Subcutaneous adipose tissue (tissue), 4 donors: ENCODE measurements around the gene ASPA. TPM values are rescaled to one million over a fixed set of nuclear protein-coding genes. Genes with fewer than 3 reads are reported as not detected.

Experiments used
- total RNA-seq, 4 donors: library from RNA; depleted of rRNA; stranded (reverse); fragments of >200 nt; gene quantifications; one replicate each; pipeline ENCODE4 v1.1.0, GENCODE V29; 2016
- TF ChIP-seq, protein P1 (sequence below): fragments of 450-650 bp; IDR thresholded peaks from one replicate; pipeline ENCODE4 v1.5.1; 2016; ENCODE audit warnings: low read depth, mild to moderate bottlenecking, control low read depth, antibody characterized with exemption, moderate library complexity

ASPA gene
- total RNA-seq, 4 donors from 2014 or later, result 3.4 to 6.6 (median 5.6) TPM

DNA sequence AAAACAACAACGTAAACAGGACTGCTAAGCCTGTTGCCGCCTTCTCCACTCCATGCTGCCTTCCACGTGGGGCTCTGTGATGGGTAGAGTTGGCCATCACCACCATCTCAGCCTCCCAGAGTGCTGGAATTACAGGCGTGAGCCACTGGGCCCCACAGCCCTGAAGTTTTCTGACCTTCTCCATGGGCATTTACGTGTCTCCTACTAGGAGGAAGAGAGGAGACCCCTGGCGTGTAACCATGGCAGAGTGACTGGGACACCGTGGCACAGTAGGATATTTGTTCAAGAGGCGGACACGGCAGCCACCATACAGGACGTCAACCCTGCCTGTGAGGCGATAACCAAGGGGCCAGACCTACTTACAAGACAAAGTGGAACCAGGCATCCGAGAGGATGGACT, 50.7 kb downstream of the ASPA start:
- TF ChIP-seq, protein P1, sequence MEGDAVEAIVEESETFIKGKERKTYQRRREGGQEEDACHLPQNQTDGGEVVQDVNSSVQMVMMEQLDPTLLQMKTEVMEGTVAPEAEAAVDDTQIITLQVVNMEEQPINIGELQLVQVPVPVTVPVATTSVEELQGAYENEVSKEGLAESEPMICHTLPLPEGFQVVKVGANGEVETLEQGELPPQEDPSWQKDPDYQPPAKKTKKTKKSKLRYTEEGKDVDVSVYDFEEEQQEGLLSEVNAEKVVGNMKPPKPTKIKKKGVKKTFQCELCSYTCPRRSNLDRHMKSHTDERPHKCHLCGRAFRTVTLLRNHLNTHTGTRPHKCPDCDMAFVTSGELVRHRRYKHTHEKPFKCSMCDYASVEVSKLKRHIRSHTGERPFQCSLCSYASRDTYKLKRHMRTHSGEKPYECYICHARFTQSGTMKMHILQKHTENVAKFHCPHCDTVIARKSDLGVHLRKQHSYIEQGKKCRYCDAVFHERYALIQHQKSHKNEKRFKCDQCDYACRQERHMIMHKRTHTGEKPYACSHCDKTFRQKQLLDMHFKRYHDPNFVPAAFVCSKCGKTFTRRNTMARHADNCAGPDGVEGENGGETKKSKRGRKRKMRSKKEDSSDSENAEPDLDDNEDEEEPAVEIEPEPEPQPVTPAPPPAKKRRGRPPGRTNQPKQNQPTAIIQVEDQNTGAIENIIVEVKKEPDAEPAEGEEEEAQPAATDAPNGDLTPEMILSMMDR, result no peak

DNA sequence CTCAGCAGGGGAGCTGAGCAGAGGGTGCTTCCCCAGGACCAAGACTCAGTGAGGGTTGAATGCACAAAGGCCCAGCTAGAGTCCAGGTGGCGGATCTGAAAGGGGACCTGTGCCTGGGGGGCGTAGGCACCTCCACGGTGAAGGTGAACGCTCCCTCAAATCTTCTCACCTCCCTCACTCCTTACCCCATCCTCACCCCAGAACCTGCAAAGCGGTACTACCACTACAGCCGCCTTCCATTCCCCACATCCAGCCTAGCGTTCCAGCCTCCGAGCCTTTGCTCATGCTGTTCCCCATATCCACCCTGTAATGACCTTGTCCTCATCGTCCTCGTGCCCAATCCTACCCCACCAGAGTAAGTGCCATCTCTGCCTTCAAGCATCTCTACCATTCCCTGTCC, 51.2 kb downstream of the ASPA start:
- TF ChIP-seq, protein P1, result no peak

DNA sequence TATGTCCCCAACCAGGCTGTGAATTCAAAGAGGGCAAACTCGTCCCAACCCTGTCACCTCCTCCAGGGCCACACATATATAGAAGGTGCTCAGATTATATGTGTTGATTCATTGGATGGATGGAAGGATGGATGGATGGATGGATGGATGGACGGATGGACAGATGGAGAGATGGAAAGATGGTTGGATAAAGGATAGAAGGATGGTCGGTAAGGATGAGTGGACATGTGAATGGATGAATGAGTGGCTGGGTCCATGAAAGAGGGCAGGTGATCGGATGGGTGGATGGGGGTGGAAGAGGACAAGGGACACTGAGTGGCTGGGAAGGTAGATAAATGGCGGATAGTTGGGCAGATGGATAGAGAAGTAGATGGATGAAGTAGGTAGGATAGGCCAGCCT, 51.7 kb downstream of the ASPA start:
- TF ChIP-seq, protein P1, result no peak

DNA sequence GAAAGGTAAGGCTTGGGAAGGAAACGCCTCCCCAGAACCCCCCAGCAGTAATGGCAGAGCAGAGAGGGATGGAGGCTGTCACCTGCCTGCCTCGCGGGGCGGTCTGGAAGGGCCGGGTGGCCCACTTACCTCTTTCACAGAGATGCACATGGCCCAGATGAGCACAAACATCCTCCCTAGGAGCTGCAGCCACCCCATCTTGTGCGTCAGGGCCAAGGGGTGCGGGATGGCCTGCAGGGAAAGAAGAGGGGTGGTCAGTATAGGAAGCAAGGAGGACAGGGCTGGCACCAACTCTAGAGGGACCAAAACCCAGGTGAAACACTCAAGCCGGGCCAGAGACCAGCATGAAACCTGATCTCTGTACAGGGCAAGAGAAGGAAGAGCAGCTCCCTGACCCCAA, 52.1 kb downstream of the ASPA start:
- TF ChIP-seq, protein P1, result no peak

DNA sequence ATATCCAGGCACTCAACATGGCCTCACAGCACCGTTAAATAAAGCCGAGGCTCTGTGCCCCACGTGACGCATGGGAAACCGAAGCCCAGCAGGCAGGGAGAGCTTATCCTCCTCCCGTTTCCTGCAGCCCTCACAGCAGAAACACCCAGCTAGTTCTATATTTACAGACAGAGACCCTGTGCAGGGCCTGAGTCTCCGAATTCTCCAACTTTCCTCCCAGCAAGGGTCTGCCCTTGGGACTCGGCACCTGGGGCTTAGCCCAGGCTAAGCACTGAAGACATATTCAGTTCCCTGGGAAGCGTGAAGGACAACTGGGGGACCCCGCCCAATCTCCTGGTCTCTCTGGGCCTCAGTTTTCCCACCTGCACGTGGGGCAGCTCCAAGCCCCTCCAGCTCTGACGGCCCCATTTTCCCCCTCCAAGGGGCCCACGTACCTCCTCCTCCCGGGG, 52.6 kb downstream of the ASPA start:
- TF ChIP-seq, protein P1, result no peak

DNA sequence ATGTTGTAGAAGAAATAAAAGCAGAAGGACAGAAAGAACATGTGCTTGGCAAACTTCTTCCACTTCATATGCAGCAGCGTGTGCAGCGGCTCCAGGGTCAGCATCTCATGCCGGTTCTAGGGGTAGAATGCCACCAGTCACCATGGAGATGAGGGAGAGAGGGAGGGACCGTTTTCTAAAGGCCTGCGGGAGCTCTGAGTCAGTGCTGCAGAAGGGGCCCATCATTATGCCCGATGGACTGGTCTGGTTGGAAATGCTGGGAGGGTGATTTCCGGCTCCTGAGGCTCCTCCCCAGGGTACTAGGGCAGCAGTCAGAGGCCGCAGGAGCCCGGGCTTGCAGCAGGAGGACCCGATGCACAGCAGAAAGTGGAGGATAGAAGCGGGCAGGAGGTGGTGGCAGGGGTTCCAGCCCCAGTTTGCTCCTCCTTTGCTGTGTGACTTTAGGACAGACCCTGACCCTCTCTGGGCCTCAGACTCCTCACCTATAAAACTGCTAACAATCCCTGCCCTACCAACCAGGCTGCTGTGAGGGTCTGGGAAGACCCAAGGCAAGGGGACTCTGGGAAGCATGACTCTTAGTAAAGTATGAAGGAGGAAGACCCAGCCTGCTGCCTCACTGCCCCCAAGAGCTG, 53.2 kb downstream of the ASPA start:
- TF ChIP-seq, protein P1, result no peak

DNA sequence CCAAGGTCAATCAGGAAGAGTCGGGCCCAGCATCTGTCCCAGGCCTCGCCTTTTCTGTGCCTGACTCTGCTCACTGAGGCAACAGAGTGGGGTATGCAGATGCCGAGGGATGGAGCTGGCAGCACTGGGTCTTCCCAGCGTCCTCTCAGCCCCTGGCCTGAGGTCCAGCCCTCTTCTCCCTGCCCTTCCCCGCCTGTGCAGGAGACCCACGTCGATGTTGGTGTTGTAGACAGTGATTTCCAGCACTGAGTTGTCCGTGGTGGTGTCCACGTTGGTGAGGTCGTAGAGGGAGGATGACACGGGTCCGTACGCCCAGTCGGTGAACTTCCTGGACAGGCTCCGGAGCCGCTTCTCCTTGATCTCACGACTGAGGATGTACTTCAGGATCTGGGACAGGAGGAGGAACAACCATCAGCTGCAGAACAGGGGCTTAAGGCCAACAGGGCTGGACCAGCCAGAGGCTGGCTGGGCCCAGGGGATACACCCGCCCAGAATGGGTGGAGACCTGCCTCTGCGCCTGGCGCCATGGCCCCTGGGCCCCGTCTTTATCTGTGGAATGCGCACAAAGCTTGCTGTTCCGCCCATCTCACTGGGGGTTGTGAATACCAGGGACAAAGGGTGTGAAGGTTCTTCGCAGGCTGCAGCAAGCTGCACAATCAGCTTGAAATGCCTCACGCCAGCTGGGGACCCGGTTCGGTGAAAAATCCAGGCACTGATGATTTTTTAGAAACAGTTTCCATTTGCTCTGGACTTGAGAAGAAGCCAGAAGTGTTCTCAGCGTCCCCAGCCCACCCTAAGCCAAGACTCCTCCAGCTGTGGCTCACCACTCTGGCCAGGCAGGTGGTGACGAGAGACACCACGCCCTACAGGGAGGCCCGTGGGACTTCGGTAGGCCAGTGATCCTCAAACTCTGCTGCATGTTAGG, 54.3 kb downstream of the ASPA start:
- TF ChIP-seq, protein P1, result no peak
